Upper lobe of left lung (tissue), 6 donors: Measurements from ENCODE around the gene SHISAL1. TPM values are rescaled to one million over a fixed set of nuclear protein-coding genes. Genes with fewer than 3 reads are reported as not detected.
A peak's percentile ranks its signal among the peaks of the same experiment; 100 is the strongest.

Experiments
- ATAC-seq, 2 donors: fragments of 200-7000 bp; cut with Tn5 transposase; one replicate each; pipeline ENCODE4 v1.9.1; 2022; ENCODE audit warnings: mild to moderate bottlenecking in 2 of 2, moderate library complexity in 2 of 2; ENCODE audit not compliant: low FRiP score in 2 of 2
- DNase-seq, 2 donors: peaks; one replicate each; pipeline ENCODE4 v3.0.0-alpha.2; 2019 to 2020
- H3K27ac ChIP-seq, 4 donors: fragments of 200-600 bp; sonication (generic); one replicate each; pipeline ENCODE4 v1.5.1; 2016 to 2019
- H3K27me3 ChIP-seq, 4 donors: fragments of 200-600 bp; sonication (generic); one replicate each; pipeline ENCODE4 v1.5.1; 2017 to 2019
- H3K36me3 ChIP-seq, 4 donors: fragments of 200-600 bp; sonication (generic); one replicate each; pipeline ENCODE4 v1.5.1; 2016 to 2019
- H3K4me1 ChIP-seq, 4 donors: fragments of 200-600 bp; sonication (generic); one replicate each; pipeline ENCODE4 v1.5.1; 2018 to 2019
- H3K4me3 ChIP-seq, 4 donors: fragments of 200-600 bp; sonication (generic); one replicate each; pipeline ENCODE4 v1.5.1; 2017 to 2019; ENCODE audit warnings: mild to moderate bottlenecking in 2 of 4, moderate library complexity in 1 of 4
- H3K9me3 ChIP-seq, 4 donors: fragments of 200-600 bp; sonication (generic); one replicate each; pipeline ENCODE4 v1.5.1; 2018 to 2019
- EP300 ChIP-seq, 4 donors: sonication (generic); formaldehyde crosslinking; IDR thresholded peaks; one replicate each; pipeline ENCODE4 v1.5.1; 2017; ENCODE audit warnings: antibody characterized with exemption in 4 of 4, control low read depth in 2 of 4
- POLR2A ChIP-seq, 4 donors: fragments of 450-650 bp; IDR thresholded peaks; one replicate each; pipeline ENCODE4 v1.5.1; 2016 to 2017; ENCODE audit warnings: antibody characterized with exemption in 4 of 4, mild to moderate bottlenecking in 2 of 4
- POLR2AphosphoS5 ChIP-seq, 2 donors: sonication (generic); formaldehyde crosslinking; IDR thresholded peaks; one replicate each; pipeline ENCODE4 v1.5.1; 2017; ENCODE audit warnings: antibody characterized with exemption in 2 of 2
- WGBS, 2 donors: methylation state at CpG; one replicate each; pipeline ENCODE4 v1.1.5; 2017 to 2018; 5-methylcytosine and 5-hydroxymethylcytosine counted together
- total RNA-seq, 6 donors: library from RNA; depleted of rRNA in 4 of 6; stranded (reverse); fragments of >200 nt in 4 of 6; gene quantifications; one replicate each; pipeline versions ENCODE4 v1.1.0 to v1.2.1, GENCODE V29; 2016 to 2021
- TF ChIP-seq, protein P1 (sequence below), 6 experiments: fragments of 450-650 bp in 4 of 6; fragments of 200-600 bp in 2 of 6; sonication (generic) in 2 of 6; IDR thresholded peaks; one replicate each; pipeline ENCODE4 v1.5.1; 2016 to 2019; ENCODE audit warnings: antibody characterized with exemption in 6 of 6
- donor health status: DM: no; HTN: no; CAD: no; lungs with moderate emphysema.
- donor health status: DM: no; HTN: yes; CAD: no; lungs with severe emphysema.

The SHISAL1 gene
- total RNA-seq = 1 to 10 TPM in 1 of 6 donors, under 1 TPM in 4, not detected in 1; 0.11 to 1.0 (median 0.20) TPM

DNA sequence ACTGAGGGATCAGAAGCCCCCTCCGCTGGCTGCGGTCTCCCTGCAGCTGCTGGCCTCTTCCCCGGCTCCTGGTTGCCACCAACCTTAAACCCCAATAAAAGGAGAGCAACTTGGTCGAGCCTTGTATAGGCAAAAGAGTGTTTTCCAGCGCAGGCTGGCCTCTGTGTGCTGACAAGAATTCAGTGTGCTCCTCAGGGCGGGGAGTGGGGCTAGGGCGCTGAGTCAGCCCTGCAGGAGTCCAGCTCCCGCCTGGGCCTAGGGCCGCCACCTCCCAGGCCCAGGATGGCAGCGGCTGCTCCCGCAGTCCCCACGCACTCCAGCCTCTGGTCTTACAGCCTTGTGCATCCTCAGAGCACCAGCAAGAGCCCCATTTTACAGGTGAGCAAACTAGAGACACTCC is at the start of gene SHISAL1:
Gene SHISAL1, minus strand, starts transcription at position 186 of the 400 bp plus-strand sequence. CDS start 12,006 bp downstream, outside the sequence.
- DNase-seq = no peak
- H3K4me3 ChIP-seq = no peak within 1 kb of the TSS
- peaks cover 0 to 11% (median 2%) of the 10 kb centered on the region in 4 donors for H3K4me1 ChIP-seq
- ATAC-seq = no peak
- no peak for TF ChIP-seq POLR2AphosphoS5 (IDR thresholded peaks at IDR 0.05)
- TF ChIP-seq POLR2A (IDR thresholded peaks at IDR 0.05) = no peak
- TF ChIP-seq, protein P1, sequence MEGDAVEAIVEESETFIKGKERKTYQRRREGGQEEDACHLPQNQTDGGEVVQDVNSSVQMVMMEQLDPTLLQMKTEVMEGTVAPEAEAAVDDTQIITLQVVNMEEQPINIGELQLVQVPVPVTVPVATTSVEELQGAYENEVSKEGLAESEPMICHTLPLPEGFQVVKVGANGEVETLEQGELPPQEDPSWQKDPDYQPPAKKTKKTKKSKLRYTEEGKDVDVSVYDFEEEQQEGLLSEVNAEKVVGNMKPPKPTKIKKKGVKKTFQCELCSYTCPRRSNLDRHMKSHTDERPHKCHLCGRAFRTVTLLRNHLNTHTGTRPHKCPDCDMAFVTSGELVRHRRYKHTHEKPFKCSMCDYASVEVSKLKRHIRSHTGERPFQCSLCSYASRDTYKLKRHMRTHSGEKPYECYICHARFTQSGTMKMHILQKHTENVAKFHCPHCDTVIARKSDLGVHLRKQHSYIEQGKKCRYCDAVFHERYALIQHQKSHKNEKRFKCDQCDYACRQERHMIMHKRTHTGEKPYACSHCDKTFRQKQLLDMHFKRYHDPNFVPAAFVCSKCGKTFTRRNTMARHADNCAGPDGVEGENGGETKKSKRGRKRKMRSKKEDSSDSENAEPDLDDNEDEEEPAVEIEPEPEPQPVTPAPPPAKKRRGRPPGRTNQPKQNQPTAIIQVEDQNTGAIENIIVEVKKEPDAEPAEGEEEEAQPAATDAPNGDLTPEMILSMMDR (IDR thresholded peaks at IDR 0.05) = no peak
- TF ChIP-seq EP300 (IDR thresholded peaks at IDR 0.05) = no peak
- no peaks in the 10 kb centered on the region for H3K27me3 ChIP-seq
- no peak within 1 kb of the TSS for H3K27ac ChIP-seq
- 92% methylated on average over 12 of the region's 12 CpGs; no CpG with 5 or more reads in 1 of the 2 donors for WGBS, 2 donors
- H3K9me3 ChIP-seq = no peaks in the 10 kb centered on the region
- no peaks in the 10 kb centered on the region for H3K36me3 ChIP-seq

DNA sequence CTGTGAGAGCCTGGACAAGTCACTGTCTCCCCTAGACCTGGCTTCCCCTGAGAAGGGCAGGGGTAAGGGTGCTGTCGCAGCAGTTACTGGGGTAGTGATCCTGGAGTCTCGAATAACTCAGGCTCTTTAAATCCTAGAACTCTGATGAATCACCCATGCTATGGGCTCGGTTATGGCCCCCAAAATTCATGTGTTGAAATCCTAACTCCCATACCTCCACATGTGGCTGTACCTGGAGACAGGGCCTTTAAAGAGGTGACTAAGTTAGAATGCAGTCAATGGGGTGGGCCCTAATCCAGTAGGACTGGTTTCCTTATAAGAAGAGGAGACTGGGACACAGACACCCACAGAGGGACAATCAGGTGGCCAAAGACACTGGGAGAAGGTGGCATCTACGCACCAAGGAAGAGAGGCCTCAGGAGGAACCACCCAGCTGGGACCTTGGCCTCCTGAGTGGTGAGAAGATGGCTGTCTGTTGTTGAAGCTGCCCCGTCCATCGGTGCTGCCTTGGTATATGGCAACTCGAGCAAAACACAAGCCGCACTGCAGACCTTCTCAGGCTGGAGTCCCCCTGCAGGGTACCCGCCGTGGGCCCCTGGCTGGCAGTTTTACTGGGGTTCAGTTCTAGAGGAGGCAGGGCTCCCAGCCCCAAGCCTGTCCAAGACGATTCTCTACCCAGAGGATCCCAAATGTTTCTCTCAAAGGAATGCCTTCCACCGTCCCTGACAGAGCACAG is 48.8 kb upstream of the SHISAL1 start:
- H3K27me3 ChIP-seq = no peaks in the 10 kb centered on the region
- H3K4me1 ChIP-seq = peaks cover 0 to 20% (median 17%) of the 10 kb centered on the region in 4 donors
- no peak overlapping the region for H3K4me3 ChIP-seq
- ATAC-seq = no peak
- DNase-seq = no peak
- H3K27ac ChIP-seq = no peak overlapping the region
- H3K9me3 ChIP-seq = no peaks in the 10 kb centered on the region
- TF ChIP-seq, protein P1 (IDR thresholded peaks at IDR 0.05) = no peak
- TF ChIP-seq EP300 (IDR thresholded peaks at IDR 0.05) (no peak), POLR2AphosphoS5 (IDR thresholded peaks at IDR 0.05) (no peak), POLR2A (IDR thresholded peaks at IDR 0.05) (no peak)
- no peaks in the 10 kb centered on the region for H3K36me3 ChIP-seq
- 88 to 93% methylated on average over 5 to 12 of the region's 12 CpGs for WGBS, 2 donors

- no peaks in the 10 kb centered on the region for H3K36me3 ChIP-seq
- peaks cover 0 to 20% (median 17%) of the 10 kb centered on the region in 4 donors for H3K4me1 ChIP-seq
- DNase-seq (peak in 1 of 2 donors; percentile 57), ATAC-seq (peak in 1 of 2 donors; percentile 24)
- no peak overlapping the region for H3K27ac ChIP-seq
- H3K4me3 ChIP-seq = no peak overlapping the region
- no peaks in the 10 kb centered on the region for H3K9me3 ChIP-seq
- no peaks in the 10 kb centered on the region for H3K27me3 ChIP-seq
- 79 to 82% methylated on average over 17 to 25 of the region's 25 CpGs for WGBS, 2 donors
- TF ChIP-seq, protein P1 (IDR thresholded peaks at IDR 0.05) = peak in 2 of 6 experiments; percentile 19 to 24
- TF ChIP-seq EP300 (IDR thresholded peaks at IDR 0.05) (no peak), POLR2A (IDR thresholded peaks at IDR 0.05) (no peak)
Measured at GRCh38 chr22:44360668-44361381, 48.1 kb upstream of the SHISAL1 start.

- H3K27me3 ChIP-seq = no peaks in the 10 kb centered on the region
- H3K4me1 ChIP-seq = peaks cover 0 to 20% (median 17%) of the 10 kb centered on the region in 4 donors
Measured at GRCh38 chr22:44360306-44360667, 47.5 kb upstream of the SHISAL1 start.

More at GRCh38 chr22:44360306-44360667, 47.5 kb upstream of the SHISAL1 start:
- TF ChIP-seq, protein P1 (IDR thresholded peaks at IDR 0.05) = no peak
- TF ChIP-seq EP300 (IDR thresholded peaks at IDR 0.05) (no peak), POLR2AphosphoS5 (IDR thresholded peaks at IDR 0.05) (no peak), POLR2A (IDR thresholded peaks at IDR 0.05) (no peak)
- no peak for DNase-seq
- 79% methylated on average over 12 of the region's 12 CpGs for WGBS, 2 donors
- no peak for ATAC-seq
- Histone ChIP-seq H3K36me3 (no peaks in the 10 kb centered on the region), H3K4me3 (no peak overlapping the region), H3K27ac (no peak overlapping the region), H3K9me3 (no peaks in the 10 kb centered on the region)
